ENCODE data around the gene UBL4B.
"Not testable (repeated sequence)": the region's sequence is repeated elsewhere in the genome, so short reads cannot be mapped to it uniquely, and the experiment has no call there.

The UBL4B gene

GRCh38 chr1:110112143-110112542 is at the start of gene UBL4B:
Gene UBL4B (plus strand): TSS chr1:110112443. CDS start chr1:110112535, 92 bp downstream.
- no peak for DNase-seq (ENCODE audit: low read depth)

- DNase-seq (ENCODE audit: low read depth): no peak
These were observed 49.6 kb upstream of the UBL4B start for GRCh38 chr1:110062612-110063011.

- no peak for DNase-seq (ENCODE audit: low read depth)
These were observed 48.5 kb upstream of the UBL4B start for GRCh38 chr1:110063781-110064180.

- no peak for DNase-seq (ENCODE audit: low read depth)
These were observed 47.5 kb upstream of the UBL4B start for GRCh38 chr1:110064576-110065337.

- DNase-seq (ENCODE audit: low read depth): no peak
These were observed 46.4 kb upstream of the UBL4B start for GRCh38 chr1:110065841-110066240.

- no peak for DNase-seq (ENCODE audit: low read depth)
These were observed 44.8 kb upstream of the UBL4B start for GRCh38 chr1:110067479-110067892.

GRCh38 chr1:110067893-110068645 is 44.2 kb upstream of the UBL4B start:
- DNase-seq (ENCODE audit: low read depth): no peak

- DNase-seq (ENCODE audit: low read depth): no peak
These were observed 43.4 kb upstream of the UBL4B start for GRCh38 chr1:110068646-110069403.

- no peak for DNase-seq (ENCODE audit: low read depth)
These were observed 42.6 kb upstream of the UBL4B start for GRCh38 chr1:110069404-110070281.

GRCh38 chr1:110070282-110070669 is 42.0 kb upstream of the UBL4B start:
- DNase-seq (ENCODE audit: low read depth): no peak

GRCh38 chr1:110070671-110071242 is 41.5 kb upstream of the UBL4B start, which contains the start of gene ALX3:
Gene ALX3 (minus strand): TSS chr1:110070672. CDS start chr1:110070612, 60 bp downstream.
- DNase-seq (ENCODE audit: low read depth): no peak

- DNase-seq (ENCODE audit: low read depth): no peak
These were observed 38.1 kb upstream of the UBL4B start for GRCh38 chr1:110074166-110074565.

GRCh38 chr1:110076789-110077500 is 35.3 kb upstream of the UBL4B start:
- DNase-seq (ENCODE audit: low read depth): no peak

GRCh38 chr1:110079995-110080394 is 32.2 kb upstream of the UBL4B start:
- DNase-seq (ENCODE audit: low read depth): not testable (repeated sequence)

- no peak for DNase-seq (ENCODE audit: low read depth)
These were observed 31.2 kb upstream of the UBL4B start for GRCh38 chr1:110081061-110081460.

GRCh38 chr1:110082477-110082876 is 29.8 kb upstream of the UBL4B start:
- no peak for DNase-seq (ENCODE audit: low read depth)

GRCh38 chr1:110083061-110083865 is 29.0 kb upstream of the UBL4B start:
- no peak for DNase-seq (ENCODE audit: low read depth)

GRCh38 chr1:110083866-110084226 is 28.4 kb upstream of the UBL4B start:
- DNase-seq (ENCODE audit: low read depth): no peak

GRCh38 chr1:110084227-110085078 is 27.8 kb upstream of the UBL4B start:
- DNase-seq (ENCODE audit: low read depth): no peak
